Osteoblast (primary cell): Measurements from ENCODE around the gene RAD51B. TPM values are rescaled to one million over a fixed set of nuclear protein-coding genes. Genes with fewer than 3 reads are reported as not detected.

ENCODE experiments used
- DNase-seq: peaks from one replicate; pipeline ENCODE4 v3.0.0; 2011; ENCODE audit warnings: low spot score, mixed read lengths; ENCODE audit not compliant: insufficient read length; ENCODE audit errors: missing footprints
- H2AFZ ChIP-seq: 2 replicates; pipeline ENCODE4 v1.6.0; 2011; ENCODE audit warnings: mild to moderate bottlenecking, low read length
- H3K27ac ChIP-seq: 2 replicates; pipeline ENCODE4 v1.5.1; 2011; ENCODE audit warnings: mild to moderate bottlenecking, low read depth, low read length, moderate library complexity
- H3K27me3 ChIP-seq: 2 replicates; pipeline ENCODE4 v1.6.0; 2012; ENCODE audit warnings: mild to moderate bottlenecking, control low read depth, inconsistent platforms, low read length, moderate library complexity; ENCODE audit not compliant: insufficient read depth
- H3K36me3 ChIP-seq: 2 replicates; pipeline ENCODE4 v1.5.1; 2011; ENCODE audit warnings: mild to moderate bottlenecking, low read length, control low read depth, moderate library complexity; ENCODE audit not compliant: insufficient read depth
- H3K4me1 ChIP-seq: 2 replicates; pipeline ENCODE4 v1.5.1; 2011; ENCODE audit warnings: mild to moderate bottlenecking, low read length, control low read depth, moderate library complexity; ENCODE audit not compliant: insufficient read depth
- H3K4me2 ChIP-seq: 2 replicates; pipeline ENCODE4 v1.6.0; 2011; ENCODE audit warnings: mild to moderate bottlenecking, low read length; ENCODE audit not compliant: insufficient read depth
- H3K4me3 ChIP-seq: fragments of 200-600 bp; sonication (generic); 3 replicates; pipeline ENCODE4 v1.5.1; 2012; ENCODE audit warnings: mild to moderate bottlenecking, low read length, inconsistent platforms; ENCODE audit not compliant: insufficient read depth
- H3K79me2 ChIP-seq: 2 replicates; pipeline ENCODE4 v1.6.0; 2012; ENCODE audit warnings: mild to moderate bottlenecking, low read length, control low read depth, inconsistent platforms; ENCODE audit not compliant: insufficient read depth
- H3K9me3 ChIP-seq: 2 replicates; pipeline ENCODE4 v1.5.1; 2011; ENCODE audit warnings: low read depth, low read length, control low read depth
- H4K20me1 ChIP-seq: 2 replicates; pipeline ENCODE4 v1.6.0; 2012; ENCODE audit warnings: mild to moderate bottlenecking, low read length, control low read depth; ENCODE audit not compliant: insufficient read depth
- total RNA-seq: library from RNA; depleted of rRNA; stranded (reverse); fragments of >200 nt; gene quantifications from 2 replicates; pipeline ENCODE4 v1.2.3, GENCODE V29; 2012
- TF ChIP-seq, protein P1 (sequence below): IDR thresholded peaks from 2 replicates; pipeline ENCODE4 v1.5.1; 2011; ENCODE audit warnings: mild to moderate bottlenecking, low read depth, low read length, moderate library complexity; ENCODE audit errors: extremely low read depth

Gene RAD51B
- total RNA-seq, 1 donor: 13.8 TPM

DNA sequence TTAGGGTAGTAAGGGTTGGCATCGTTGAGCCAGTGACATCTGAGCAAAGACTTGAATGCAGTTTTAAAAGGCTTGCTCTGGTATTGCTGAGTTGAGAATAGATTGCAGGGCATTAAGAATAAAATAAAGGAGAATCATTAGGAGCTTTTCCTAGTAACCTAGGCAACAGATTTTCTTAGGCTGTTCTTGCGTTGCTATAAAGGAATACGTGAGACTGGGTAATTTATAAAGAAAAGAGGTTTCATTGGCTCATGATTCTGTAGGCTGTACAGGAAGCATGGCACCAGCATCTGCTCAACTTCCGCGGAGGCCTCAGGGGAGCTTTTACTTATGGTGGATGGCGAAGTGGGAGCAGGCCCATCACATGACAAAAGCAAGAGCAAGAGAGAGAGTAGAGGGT lies 97.4 kb downstream of the RAD51B start:
- H3K4me1 ChIP-seq: peaks cover 6% of the 10 kb centered on the region
- H3K4me3 ChIP-seq: no peak overlapping the region
- no peaks in the 10 kb centered on the region for H3K9me3 ChIP-seq
- no peaks in the 10 kb centered on the region for H3K36me3 ChIP-seq
- no peak for DNase-seq
- no peak overlapping the region for H3K27ac ChIP-seq
- H3K79me2 ChIP-seq: no peaks in the 10 kb centered on the region
- no peaks in the 10 kb centered on the region for H3K27me3 ChIP-seq
- TF ChIP-seq, protein P1, sequence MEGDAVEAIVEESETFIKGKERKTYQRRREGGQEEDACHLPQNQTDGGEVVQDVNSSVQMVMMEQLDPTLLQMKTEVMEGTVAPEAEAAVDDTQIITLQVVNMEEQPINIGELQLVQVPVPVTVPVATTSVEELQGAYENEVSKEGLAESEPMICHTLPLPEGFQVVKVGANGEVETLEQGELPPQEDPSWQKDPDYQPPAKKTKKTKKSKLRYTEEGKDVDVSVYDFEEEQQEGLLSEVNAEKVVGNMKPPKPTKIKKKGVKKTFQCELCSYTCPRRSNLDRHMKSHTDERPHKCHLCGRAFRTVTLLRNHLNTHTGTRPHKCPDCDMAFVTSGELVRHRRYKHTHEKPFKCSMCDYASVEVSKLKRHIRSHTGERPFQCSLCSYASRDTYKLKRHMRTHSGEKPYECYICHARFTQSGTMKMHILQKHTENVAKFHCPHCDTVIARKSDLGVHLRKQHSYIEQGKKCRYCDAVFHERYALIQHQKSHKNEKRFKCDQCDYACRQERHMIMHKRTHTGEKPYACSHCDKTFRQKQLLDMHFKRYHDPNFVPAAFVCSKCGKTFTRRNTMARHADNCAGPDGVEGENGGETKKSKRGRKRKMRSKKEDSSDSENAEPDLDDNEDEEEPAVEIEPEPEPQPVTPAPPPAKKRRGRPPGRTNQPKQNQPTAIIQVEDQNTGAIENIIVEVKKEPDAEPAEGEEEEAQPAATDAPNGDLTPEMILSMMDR: no peak
- no peak overlapping the region for H2AFZ ChIP-seq
- H3K4me2 ChIP-seq: no peak overlapping the region
- H4K20me1 ChIP-seq: no peaks in the 10 kb centered on the region

DNA sequence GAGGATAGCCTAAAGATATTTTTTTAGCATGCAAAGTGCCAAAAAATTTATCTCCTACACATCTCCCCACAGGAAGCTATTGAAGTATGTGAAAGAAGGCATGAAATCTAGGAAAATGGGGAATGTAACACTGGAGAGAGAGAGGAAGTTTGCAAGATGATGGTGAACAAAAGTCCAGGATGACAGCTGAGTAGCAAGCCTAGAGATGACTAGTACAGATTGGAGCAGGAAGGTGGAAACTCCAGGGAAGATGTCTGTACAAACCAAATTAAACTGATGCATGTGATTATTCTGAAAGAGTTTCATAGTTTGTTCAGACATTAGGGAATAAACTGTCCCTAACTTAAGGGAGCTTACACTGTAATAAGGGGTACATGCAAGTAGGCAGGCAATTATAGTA lies 99.3 kb downstream of the RAD51B start:
- H3K9me3 ChIP-seq: no peaks in the 10 kb centered on the region
- TF ChIP-seq, protein P1: no peak
- H2AFZ ChIP-seq: peak overlapping the region; percentile 49
- no peaks in the 10 kb centered on the region for H4K20me1 ChIP-seq
- H3K79me2 ChIP-seq: no peaks in the 10 kb centered on the region
- H3K36me3 ChIP-seq: no peaks in the 10 kb centered on the region
- no peak overlapping the region for H3K27ac ChIP-seq
- no peak overlapping the region for H3K4me2 ChIP-seq
- peaks cover 6% of the 10 kb centered on the region for H3K4me1 ChIP-seq
- no peak overlapping the region for H3K4me3 ChIP-seq
- H3K27me3 ChIP-seq: no peaks in the 10 kb centered on the region
- DNase-seq: no peak

DNA sequence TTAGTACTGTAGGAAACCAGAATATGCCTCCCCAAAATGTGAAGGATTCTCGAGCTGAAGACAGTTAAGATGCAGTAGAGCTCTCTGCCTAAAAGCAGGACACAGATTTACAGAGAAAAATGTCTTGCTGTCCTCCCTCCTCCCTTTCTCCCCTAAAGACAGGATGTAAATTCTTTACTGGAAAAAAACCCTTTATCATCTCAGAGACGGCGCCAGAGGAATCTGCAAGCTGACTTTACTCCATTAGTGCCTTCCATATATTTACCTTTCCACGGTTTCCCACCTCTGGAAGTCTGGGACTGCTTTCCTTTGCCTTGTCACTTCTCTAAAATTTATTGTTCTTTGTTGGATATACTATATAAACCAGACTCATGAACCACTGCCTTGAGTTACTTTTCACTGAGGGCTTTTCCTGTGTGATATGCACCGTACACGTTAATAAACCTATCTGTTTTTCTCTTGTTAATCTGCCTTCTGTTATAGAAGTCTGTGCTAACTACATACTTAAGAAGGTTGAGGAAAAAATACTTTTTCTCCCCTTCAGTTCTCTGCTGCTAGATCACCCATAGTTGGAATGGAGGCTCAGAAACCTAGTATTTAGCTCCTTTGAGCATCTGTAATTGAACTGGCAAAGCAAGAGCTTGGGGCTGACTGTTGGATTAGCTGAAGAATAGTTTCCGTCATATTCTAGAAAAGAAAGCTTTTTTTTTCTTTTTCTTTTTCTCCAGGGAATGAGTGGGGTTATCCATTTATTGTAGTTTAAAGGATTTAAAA lies 99.9 kb downstream of the RAD51B start:
- Histone ChIP-seq H4K20me1 (no peaks in the 10 kb centered on the region), H3K36me3 (no peaks in the 10 kb centered on the region), H3K4me1 (peaks cover 6% of the 10 kb centered on the region), H3K27ac (no peak overlapping the region), H3K27me3 (no peaks in the 10 kb centered on the region), H2AFZ (peak overlapping the region; percentile 49), H3K9me3 (no peaks in the 10 kb centered on the region), H3K4me3 (no peak overlapping the region), H3K4me2 (no peak overlapping the region), H3K79me2 (no peaks in the 10 kb centered on the region)
- TF ChIP-seq, protein P1: no peak
- DNase-seq: no peak

DNA sequence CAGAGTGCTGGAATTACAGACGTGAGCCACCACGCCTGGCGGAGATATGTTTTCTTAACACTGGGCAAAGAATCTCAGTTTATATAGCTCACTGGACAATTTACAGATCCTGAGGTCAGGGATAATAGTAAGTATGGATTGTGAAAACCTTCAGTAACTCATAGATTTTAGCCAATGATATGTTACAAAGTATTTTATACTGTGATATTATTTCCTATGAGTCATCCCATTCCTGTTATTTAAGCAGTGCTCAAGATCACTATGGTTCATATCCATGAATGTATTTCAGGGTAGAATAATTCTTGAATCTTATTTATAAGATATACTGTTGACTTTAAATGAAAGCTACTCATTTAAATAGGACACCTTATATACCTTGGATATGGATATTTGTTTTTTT lies 107.2 kb downstream of the RAD51B start:
- H3K4me3 ChIP-seq: no peak overlapping the region
- no peaks in the 10 kb centered on the region for H3K9me3 ChIP-seq
- no peaks in the 10 kb centered on the region for H3K4me1 ChIP-seq
- no peaks in the 10 kb centered on the region for H3K79me2 ChIP-seq
- TF ChIP-seq, protein P1: no peak
- no peak overlapping the region for H3K27ac ChIP-seq
- H3K4me2 ChIP-seq: no peak overlapping the region
- no peaks in the 10 kb centered on the region for H3K27me3 ChIP-seq
- H4K20me1 ChIP-seq: no peaks in the 10 kb centered on the region
- H2AFZ ChIP-seq: no peak overlapping the region
- no peaks in the 10 kb centered on the region for H3K36me3 ChIP-seq
- no peak for DNase-seq
